HG03095 (cell line): Measurements from ENCODE around the gene MBD4.
A peak's percentile ranks its signal among the peaks of the same experiment; 100 is the strongest.
"Not testable (repeated sequence)": the region's sequence is repeated elsewhere in the genome, so short reads cannot be mapped to it uniquely, and the experiment has no call there.

Experiments used
- ATAC-seq: cut with Tn5 transposase; IDR thresholded peaks from one replicate; pipeline ENCODE4 v1.9.1; 2021; ENCODE audit warnings: moderate library complexity; ENCODE audit not compliant: unreplicated experiment

The MBD4 gene

GRCh38 chr3:129439817-129440617 is at the start of gene MBD4, which contains the start of gene IFT122:
MBD4 (minus strand) TSS chr3:129439948; CDS start chr3:129439833, 115 bp downstream.
IFT122 (plus strand) TSS chr3:129440224; CDS start chr3:129440331, 107 bp downstream.
- peak; percentile 82 for ATAC-seq

- not testable (repeated sequence) for ATAC-seq
Measured at GRCh38 chr3:129489258-129489657, 49.5 kb upstream of the MBD4 start.

- not testable (repeated sequence) for ATAC-seq
Measured at GRCh38 chr3:129487868-129488335, 48.2 kb upstream of the MBD4 start.

- ATAC-seq, result no peak
Measured at GRCh38 chr3:129487183-129487867, 47.6 kb upstream of the MBD4 start.

- no peak for ATAC-seq
Measured at GRCh38 chr3:129486664-129487035, 46.9 kb upstream of the MBD4 start.

GRCh38 chr3:129485721-129486663 is 46.2 kb upstream of the MBD4 start:
- ATAC-seq, result no peak

GRCh38 chr3:129485146-129485545 is 45.4 kb upstream of the MBD4 start:
- not testable (repeated sequence) for ATAC-seq

- ATAC-seq, result no peak
Measured at GRCh38 chr3:129483870-129484269, 44.1 kb upstream of the MBD4 start.

- ATAC-seq, result no peak
Measured at GRCh38 chr3:129482721-129483120, 43.0 kb upstream of the MBD4 start.

- no peak for ATAC-seq
Measured at GRCh38 chr3:129481766-129482332, 42.1 kb upstream of the MBD4 start.

GRCh38 chr3:129481225-129481765 is 41.5 kb upstream of the MBD4 start:
- ATAC-seq, result not testable (repeated sequence)

- ATAC-seq, result no peak
Measured at GRCh38 chr3:129476586-129476985, 36.8 kb upstream of the MBD4 start.

- no peak for ATAC-seq
Measured at GRCh38 chr3:129475863-129476262, 36.1 kb upstream of the MBD4 start.

- ATAC-seq, result no peak
Measured at GRCh38 chr3:129474984-129475804, 35.4 kb upstream of the MBD4 start.

- ATAC-seq, result no peak
Measured at GRCh38 chr3:129473769-129474152, 34.0 kb upstream of the MBD4 start.

- ATAC-seq, result no peak
Measured at GRCh38 chr3:129473067-129473768, 33.5 kb upstream of the MBD4 start.

- no peak for ATAC-seq
Measured at GRCh38 chr3:129470861-129471260, 31.1 kb upstream of the MBD4 start.

GRCh38 chr3:129469026-129469425 is 29.3 kb upstream of the MBD4 start:
- ATAC-seq, result no peak

GRCh38 chr3:129467932-129468331 is 28.2 kb upstream of the MBD4 start:
- ATAC-seq, result no peak
